Fibroblast of mammary gland (primary cell): ENCODE data around the gene PARD3B.

Experiments
- DNase-seq: peaks from one replicate; pipeline ENCODE4 v3.0.0-alpha.2; 2010; ENCODE audit warnings: low read depth
- H3K4me3 ChIP-seq: 2 replicates; pipeline ENCODE4 v1.5.1; 2011; ENCODE audit warnings: low read depth, mild to moderate bottlenecking, low read length, moderate library complexity; ENCODE audit not compliant: control insufficient read depth
- CTCF ChIP-seq: conservative IDR thresholded peaks from 2 replicates; pipeline ENCODE4 v1.5.1; 2011; ENCODE audit warnings: low read depth, low read length, inconsistent platforms; ENCODE audit not compliant: control insufficient read depth, insufficient read depth

Gene PARD3B

GRCh38 chr2:205273148-205273547 is 727.9 kb downstream of the PARD3B start:
- no peak for TF ChIP-seq CTCF
- no peak for DNase-seq
- no peak overlapping the region for H3K4me3 ChIP-seq

GRCh38 chr2:205273627-205274026 is 728.4 kb downstream of the PARD3B start:
- TF ChIP-seq CTCF: no peak
- no peak for DNase-seq
- H3K4me3 ChIP-seq: no peak overlapping the region

GRCh38 chr2:205274801-205275200 is 729.5 kb downstream of the PARD3B start:
- DNase-seq: no peak
- no peak for TF ChIP-seq CTCF
- no peak overlapping the region for H3K4me3 ChIP-seq

GRCh38 chr2:205276116-205276777 is 731.0 kb downstream of the PARD3B start:
- DNase-seq: no peak
- no peak for TF ChIP-seq CTCF
- H3K4me3 ChIP-seq: no peak overlapping the region

- TF ChIP-seq CTCF: no peak
- no peak overlapping the region for H3K4me3 ChIP-seq
- DNase-seq: no peak
These were observed 735.4 kb downstream of the PARD3B start for GRCh38 chr2:205280596-205281236.

- H3K4me3 ChIP-seq: no peak overlapping the region
- no peak for TF ChIP-seq CTCF
- DNase-seq: no peak
These were observed 738.5 kb downstream of the PARD3B start for GRCh38 chr2:205283736-205284270.

GRCh38 chr2:205284334-205284733 is 739.1 kb downstream of the PARD3B start:
- no peak for DNase-seq
- TF ChIP-seq CTCF: no peak
- H3K4me3 ChIP-seq: no peak overlapping the region
